Ovary (tissue), 3 donors: ENCODE results near the gene CADM2.

Source experiments
- CTCF ChIP-seq, 3 donors: fragments of 450-650 bp in 2 of 3; fragments of 200-600 bp in 1 of 3; IDR thresholded peaks; one replicate each; pipeline versions ENCODE4 v1.5.1 to v1.8.0; 2016 to 2022; ENCODE audit warnings: antibody characterized with exemption in 3 of 3, mild to moderate bottlenecking in 1 of 3
- POLR2A ChIP-seq: fragments of 450-650 bp; IDR thresholded peaks from one replicate; pipeline ENCODE4 v1.6.1; 2017; ENCODE audit warnings: antibody characterized with exemption, mild to moderate bottlenecking, moderate library complexity
- donor health status: DM: no; HTN: no; CAD: no.

DNA sequence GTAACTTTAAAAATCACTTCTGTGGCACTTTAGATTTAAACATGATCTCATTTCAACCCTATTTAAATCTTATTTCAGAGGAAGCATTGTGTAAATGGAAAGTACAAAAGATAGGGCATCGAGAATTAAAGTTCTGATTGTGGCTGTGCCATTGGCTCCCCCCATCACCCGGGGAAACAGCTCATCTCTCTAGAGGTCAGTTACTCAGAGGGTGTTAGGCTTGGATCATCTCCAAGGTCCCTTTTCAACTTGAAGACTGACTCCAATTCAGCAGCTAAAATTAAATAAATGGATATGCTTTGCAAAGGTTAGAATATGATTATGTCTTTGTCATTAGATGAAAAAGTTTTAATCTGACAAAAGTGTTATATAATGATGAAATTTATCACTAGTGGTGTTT is 20.1 kb downstream of the CADM2 start:
- no peak for TF ChIP-seq CTCF (IDR thresholded peaks at IDR 0.05)
- no peak for TF ChIP-seq POLR2A
